HG03108 (cell line): ENCODE measurements around the gene MISP.
"Not testable (repeated sequence)": the region's sequence is repeated elsewhere in the genome, so short reads cannot be mapped to it uniquely, and the experiment has no call there.

ENCODE experiments used
- ATAC-seq: cut with Tn5 transposase; IDR thresholded peaks from one replicate; pipeline ENCODE4 v1.9.1; 2021; ENCODE audit warnings: moderate library complexity; ENCODE audit not compliant: unreplicated experiment

MISP gene

DNA sequence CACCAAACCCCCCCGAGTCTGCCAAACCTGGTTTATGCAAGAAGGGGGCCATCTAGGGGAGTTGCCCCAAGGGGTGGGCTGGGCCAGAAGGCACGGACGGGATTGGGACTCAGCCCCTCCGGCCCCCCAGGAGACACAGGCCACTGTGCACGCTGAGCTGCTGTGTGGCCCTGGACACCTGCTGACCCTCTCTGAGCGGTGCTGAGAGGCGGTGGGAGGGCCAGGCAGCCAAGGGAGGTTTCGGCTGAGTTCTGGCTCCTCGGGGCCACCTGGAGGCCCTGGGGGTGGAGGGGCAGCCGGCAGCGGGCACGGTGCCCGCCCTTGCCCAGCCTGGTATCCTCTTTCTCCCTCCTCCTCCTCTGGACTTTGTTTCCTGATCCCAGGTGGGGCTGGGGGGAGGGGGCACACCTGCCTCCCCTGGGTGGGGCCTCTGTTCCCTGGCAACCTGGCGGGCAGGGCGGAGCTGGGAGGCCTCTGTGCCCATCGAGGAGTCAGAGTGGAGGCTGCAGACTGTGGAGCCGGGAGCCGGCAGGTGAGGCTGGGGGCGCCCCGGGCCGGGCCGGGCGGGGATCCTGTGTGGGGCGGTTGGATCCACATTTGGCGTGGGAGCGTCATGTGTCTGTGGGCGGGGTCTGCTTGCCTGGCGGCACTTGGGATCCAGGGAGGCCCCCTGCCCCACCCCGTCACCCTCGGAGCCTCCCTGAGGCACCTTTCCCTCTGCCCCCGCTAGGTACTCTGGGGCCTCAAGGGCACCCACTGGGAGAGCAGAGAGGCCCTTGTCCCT lies at the start of gene MISP:
TSS of gene MISP (plus strand) at position 473 of the 784 bp plus-strand sequence. CDS start 5,835 bp downstream, outside the sequence.
- no peak for ATAC-seq

DNA sequence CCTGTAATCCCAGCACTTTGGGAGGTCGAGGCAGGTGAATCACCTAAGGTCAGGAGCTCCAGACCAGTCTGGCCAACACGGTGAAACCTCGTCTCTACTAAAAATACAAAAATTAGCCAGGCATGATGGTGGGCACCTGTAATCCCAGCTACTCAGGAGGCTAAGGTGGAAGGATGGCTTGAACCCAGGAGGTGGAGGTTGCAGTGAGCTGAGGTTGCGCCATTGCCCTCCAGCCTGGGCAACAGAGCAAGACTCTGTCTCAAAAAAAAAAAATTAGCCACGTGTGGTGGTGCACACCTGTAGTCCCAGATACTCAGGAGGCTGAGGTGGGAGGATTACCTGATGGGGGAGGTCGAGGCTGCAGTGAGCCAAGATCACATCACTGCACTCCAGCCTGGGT lies 48.1 kb upstream of the MISP start:
- ATAC-seq = not testable (repeated sequence)

- no peak for ATAC-seq
These were observed 47.6 kb upstream of the MISP start for GRCh38 chr19:703329-703650.

GRCh38 chr19:703651-704446 lies 47.1 kb upstream of the MISP start:
- ATAC-seq = peak; percentile 43

- ATAC-seq = no peak
These were observed 46.5 kb upstream of the MISP start for GRCh38 chr19:704447-704741.

DNA sequence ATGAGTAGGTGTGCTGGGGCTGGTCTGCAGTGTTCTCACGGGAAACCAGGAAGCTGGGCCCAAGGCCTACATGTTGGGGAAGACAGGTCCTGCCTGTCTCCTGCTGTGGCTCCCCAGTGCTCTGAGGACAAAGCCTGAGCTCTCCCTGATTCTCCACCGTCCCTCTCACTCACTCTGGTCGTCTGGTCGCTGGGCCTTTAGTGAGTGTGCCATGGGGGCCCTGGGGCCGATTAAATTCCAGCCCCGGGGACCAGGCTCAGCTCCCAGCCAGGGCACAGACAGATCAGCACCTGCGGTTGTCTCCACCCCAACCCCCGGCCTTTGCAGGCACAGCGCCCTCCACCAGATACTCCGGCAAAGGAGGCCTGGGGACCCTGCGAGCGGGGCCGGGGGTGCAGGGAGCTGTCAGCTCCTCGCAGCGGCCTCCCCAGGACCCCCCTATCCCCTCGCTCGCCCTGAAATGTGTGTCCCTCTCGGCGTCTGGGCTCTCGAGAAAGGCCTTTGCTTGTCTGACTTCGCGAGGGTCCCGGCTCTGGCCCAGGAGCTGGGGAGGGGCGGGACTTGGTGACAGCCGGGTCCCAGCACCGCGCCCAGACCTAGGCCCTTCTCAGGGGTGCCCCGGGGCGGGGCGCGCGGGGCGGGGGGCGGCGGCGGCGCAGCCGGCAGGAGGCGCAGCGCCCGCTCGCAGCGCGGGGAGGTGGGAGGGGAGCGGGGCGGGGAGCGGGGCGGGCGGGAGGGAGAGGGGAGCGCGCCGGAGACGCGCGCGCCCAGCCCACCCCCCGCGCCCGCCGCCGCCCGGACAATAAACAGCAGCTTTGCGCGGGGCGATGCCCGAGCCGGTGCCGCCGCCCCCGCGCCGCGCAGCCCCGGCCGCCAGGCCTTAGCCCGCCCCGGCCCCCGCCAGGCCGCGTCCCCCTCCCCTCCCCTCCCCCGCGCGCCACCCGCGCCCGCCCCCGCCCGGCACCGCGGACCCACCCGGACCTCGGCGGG lies 42.5 kb upstream of the MISP start, which contains the start of gene PALM:
TSS of gene PALM (plus strand) at position 782 of the 990 bp plus-strand sequence. CDS start 212 bp downstream, outside the sequence.
- ATAC-seq = no peak

DNA sequence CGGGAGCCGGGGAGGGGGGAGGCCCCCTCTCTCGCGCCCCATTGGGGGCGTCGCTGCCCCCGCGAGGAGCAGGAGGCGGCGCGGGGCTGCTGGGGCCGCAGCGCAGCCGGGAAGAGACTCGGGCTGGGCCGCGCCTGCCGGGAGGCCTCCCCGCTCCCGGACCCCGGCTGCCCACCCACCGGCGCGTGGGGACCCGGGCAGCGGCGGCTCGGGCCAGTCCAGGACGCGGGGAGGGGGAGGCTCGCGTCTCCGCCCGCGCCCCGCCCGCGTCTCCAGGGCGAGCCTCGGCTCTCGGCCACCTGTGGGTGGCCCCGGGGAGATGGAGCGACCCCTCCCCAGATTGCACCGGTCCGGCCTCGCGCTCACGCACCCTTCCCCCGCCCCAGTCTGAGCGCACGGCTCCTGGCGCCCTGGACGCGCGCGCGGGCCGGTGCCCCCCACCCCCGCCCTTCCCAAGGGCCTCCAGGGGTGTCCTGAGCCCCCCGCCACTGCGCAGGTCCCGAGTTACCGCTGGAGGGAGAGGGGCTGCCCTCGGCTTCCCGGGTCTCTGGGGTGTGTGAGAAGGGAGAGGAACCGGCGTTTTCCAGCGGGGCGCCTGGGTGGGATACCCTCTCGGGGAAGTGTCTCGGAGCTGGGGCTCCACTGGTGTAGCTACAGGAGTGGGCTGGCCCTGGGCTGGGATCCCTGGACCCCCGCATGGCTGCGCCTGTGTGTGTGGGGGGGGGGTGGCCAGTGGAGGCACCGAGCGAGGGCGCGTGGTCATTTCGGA lies 41.5 kb upstream of the MISP start:
- ATAC-seq = no peak

DNA sequence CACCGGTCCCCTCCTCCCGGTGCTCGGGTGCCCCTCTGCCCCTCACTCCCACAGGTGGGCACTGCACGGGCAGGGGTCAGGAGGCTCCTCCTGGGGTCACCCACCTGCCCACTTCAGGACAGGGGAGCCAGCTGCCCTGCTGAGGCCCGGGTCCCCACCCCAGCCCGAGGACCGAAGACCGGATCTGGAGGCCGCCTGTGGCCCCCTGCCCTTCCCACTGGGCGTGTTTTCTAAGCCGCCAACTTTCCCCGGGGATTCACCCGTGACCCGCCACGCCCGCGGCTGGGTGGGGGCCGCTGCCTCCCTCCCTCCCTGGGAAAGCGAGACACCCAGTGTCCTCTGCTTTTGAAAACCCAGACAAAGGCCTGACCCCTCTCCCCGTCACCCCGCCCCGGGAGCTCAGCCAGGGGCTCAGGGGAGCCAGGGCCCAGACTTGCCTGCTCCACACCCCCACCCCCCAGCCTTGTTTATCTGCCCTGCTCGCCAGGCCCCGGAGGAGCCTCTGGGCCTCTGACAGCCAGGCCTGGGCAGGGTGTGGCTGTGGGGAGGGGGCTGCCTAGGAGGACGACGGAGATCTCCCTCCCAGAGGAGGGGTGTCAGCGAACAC lies 40.8 kb upstream of the MISP start:
- no peak for ATAC-seq

- ATAC-seq = no peak
These were observed 40.1 kb upstream of the MISP start for GRCh38 chr19:710767-711166.

DNA sequence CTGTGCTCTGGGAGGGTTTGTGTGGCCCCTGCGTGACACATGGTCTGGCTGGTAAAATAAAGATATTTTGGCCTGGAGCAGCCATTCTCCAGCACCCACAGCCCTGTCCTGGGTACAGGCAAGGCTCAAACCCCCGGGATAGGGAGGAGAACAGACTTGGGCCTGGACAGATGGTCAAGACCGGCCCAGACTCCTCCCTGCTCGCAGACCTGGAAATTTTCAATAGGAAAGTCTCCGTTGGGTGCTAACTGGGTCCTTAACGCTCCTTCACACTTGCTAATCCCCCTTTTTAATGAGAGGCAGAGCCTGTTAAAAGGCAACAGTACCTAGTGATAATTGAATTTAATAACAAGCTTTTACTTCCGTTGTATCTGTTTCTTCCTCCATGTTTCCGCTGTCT lies 39.7 kb upstream of the MISP start:
- no peak for ATAC-seq

DNA sequence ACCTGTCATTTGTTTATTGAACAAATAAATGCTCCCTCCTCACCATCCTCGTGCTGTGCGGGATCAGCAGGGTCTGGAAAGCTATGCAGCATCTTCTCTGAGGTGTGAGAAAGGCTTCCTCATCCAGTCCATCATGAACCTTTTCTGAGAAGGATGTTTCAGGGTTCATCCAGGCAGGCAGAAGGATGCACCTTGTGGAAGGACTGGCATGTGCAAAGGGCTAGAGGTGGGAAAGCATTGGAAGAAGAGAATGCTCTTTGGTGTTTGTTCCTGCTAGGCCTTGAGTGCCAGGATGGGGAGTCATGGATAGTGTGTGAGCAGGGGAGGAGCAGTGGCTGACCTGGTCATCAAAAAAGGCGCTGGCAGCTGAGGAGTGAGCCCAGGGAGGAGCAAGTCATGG lies 35.6 kb upstream of the MISP start:
- ATAC-seq = no peak

- no peak for ATAC-seq
These were observed 32.5 kb upstream of the MISP start for GRCh38 chr19:718251-718951.

DNA sequence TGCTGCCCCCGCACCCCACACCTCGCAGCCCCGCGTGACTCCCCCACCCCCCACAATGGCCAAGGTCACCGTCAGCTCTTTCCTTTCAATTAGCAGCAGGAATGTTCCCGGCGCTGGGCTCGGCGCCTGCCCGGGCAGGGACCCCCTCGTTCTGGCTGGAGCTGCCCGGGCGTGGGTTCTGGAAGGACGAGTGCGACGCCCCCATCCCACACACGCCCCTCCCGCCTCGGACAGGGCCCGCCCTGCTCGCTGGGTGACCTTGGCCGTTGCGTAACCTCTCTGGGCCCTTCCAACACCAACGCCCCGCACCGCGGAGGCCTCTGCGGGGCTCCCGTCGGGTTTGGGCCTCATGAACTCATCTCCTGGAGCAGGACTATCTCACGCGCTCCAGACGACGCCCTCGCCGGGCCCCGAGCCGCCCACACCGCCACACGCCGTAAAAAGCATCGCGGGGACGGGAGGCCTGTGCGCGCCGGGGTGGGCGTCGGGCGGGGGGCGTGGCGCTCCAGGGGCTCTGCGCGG lies 31.9 kb upstream of the MISP start:
- no peak for ATAC-seq

GRCh38 chr19:719636-720344 lies 31.1 kb upstream of the MISP start:
- no peak for ATAC-seq

- ATAC-seq = no peak
These were observed 30.4 kb upstream of the MISP start for GRCh38 chr19:720345-721160.

DNA sequence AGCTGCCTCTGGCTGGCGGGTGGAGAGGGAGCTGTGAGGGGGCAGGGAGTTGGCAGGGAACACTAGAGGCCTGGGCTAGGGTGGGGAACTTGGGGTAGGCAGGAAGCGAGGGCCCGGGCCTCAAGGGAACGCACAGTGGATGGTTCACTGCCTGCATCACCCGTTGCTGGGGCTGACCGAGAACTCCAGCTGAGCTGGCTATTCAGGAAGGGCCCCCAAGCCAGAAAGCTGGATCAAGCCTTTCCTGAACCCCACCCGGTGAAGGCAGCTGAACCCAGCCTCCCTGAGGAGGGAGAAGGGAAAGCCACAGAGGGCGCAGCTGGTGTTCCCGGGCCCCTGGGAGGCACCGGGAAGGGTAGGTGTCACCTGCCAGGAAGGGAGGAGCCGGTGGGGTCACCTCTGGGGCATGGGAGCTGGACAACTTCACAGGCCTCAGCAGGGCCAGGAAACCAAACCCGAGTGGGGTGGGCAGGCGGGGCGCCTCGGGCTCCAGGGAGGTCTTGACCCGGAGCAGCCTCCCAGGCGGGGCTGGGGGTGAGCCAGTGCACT lies 28.3 kb upstream of the MISP start:
- no peak for ATAC-seq

DNA sequence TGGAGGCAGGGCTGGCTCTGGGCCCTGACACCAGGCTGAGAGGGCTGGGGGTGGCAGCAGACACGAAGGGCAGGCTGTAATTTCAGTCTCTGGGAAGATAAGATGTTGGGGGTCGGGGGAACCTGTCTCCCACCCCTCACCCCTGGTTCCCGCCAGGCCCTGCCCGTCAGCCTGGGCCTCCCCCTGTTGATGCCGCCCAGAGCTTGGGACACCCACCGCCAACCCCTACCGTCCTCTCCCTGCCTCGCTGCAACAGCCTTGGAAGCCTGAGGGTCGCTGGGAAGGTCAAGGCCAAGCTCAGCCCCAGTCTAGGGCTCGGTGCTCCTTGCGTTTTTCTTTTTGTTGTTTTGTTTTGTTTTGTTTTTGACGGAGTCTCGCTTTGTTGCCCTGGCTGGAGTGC lies 27.7 kb upstream of the MISP start:
- ATAC-seq = no peak
